Activated B cell treated with CpG ODN at 0.5 μM for 24 hours (primary cell): ENCODE measurements around the gene CPPED1. TPM values are rescaled to one million over a fixed set of nuclear protein-coding genes. Genes with fewer than 3 reads are reported as not detected.

Source experiments
- ATAC-seq: fragments of 200-7000 bp; cut with Tn5 transposase; one replicate; pipeline ENCODE4 v1.10.0; 2021; ENCODE audit warnings: low read depth, mild to moderate bottlenecking, moderate library complexity
- CTCF ChIA-PET: fragments of 350-600 bp; sonication (Branson Sonifier 250); formaldehyde crosslinking; loops from one replicate; lab custom pipeline; 2021; ENCODE audit warnings: antibody characterized with exemption; lab: Charles Lee
- POLR2A ChIA-PET: fragments of 350-600 bp; sonication (Branson Sonifier 250); formaldehyde crosslinking; loops from one replicate; lab custom pipeline; 2021; ENCODE audit warnings: antibody characterized with exemption; lab: Charles Lee
- DNase-seq: peaks from one replicate; pipeline ENCODE4 v3.0.0; 2022
- H3K27ac Mint-ChIP-seq: one replicate; pipeline ENCODE4 v1.8.0; 2020; ENCODE audit warnings: mixed read lengths
- H3K27me3 Mint-ChIP-seq: one replicate; pipeline ENCODE4 v1.8.0; 2021; ENCODE audit warnings: mixed read lengths
- H3K36me3 Mint-ChIP-seq: one replicate; pipeline ENCODE4 v1.8.0; 2021; ENCODE audit warnings: low read depth, mixed read lengths
- H3K4me1 Mint-ChIP-seq: one replicate; pipeline ENCODE4 v1.8.0; 2021; ENCODE audit warnings: mixed read lengths
- H3K4me3 Mint-ChIP-seq: one replicate; pipeline ENCODE4 v1.8.0; 2020; ENCODE audit warnings: mild to moderate bottlenecking, mixed read lengths
- H3K9me3 Mint-ChIP-seq: one replicate; pipeline ENCODE4 v1.8.0; 2020; ENCODE audit warnings: mixed read lengths
- CTCF ChIP-seq: fragments of 200-600 bp; IDR thresholded peaks from one replicate; pipeline ENCODE4 v1.8.0; 2022; ENCODE audit warnings: antibody characterized with exemption, mild to moderate bottlenecking
- intact Hi-C: fragments of 100-400 bp; cut with micrococcal nuclease; formaldehyde crosslinking; loops from one replicate; pipeline ENCODE4 v1.15.1; 2024
- total RNA-seq: library from RNA; stranded (reverse); gene quantifications from 2 replicates; pipeline ENCODE4 v1.2.3, GENCODE V29; 2022

Gene CPPED1
- total RNA-seq, 1 donor from 2014 or later = 14.1 TPM

DNA sequence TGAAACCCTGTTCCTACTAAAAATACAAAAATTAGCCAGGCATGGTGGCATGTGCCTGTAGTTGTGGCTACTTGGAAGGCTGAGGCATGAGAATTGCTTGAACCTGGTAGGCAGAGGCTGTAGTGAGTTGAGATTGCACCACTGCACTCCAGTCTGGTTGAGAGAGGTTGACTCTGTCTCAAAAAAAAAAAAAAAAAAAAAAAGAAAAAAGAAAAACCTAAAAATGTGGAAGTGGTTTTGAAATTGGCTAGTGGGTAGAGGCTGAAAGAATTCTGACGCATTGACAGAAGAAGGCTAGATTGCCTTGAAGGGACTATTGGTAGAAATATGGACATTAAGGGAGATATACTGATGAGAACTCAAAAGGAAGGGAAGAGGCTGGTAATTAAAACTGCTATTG is 33.6 kb upstream of the CPPED1 start:
- H3K4me1 Mint-ChIP-seq = no peaks in the 10 kb centered on the region
- no peak overlapping the region for H3K27ac Mint-ChIP-seq
- peaks cover 17% of the 10 kb centered on the region for H3K27me3 Mint-ChIP-seq
- H3K4me3 Mint-ChIP-seq = no peak overlapping the region
- intact Hi-C loops = no loop called here
- no peaks in the 10 kb centered on the region for H3K36me3 Mint-ChIP-seq
- no peak for ATAC-seq
- POLR2A ChIA-PET = no interaction called here
- TF ChIP-seq CTCF = no peak
- peaks cover 3% of the 10 kb centered on the region for H3K9me3 Mint-ChIP-seq
- DNase-seq = no peak
- CTCF ChIA-PET = no interaction called here

DNA sequence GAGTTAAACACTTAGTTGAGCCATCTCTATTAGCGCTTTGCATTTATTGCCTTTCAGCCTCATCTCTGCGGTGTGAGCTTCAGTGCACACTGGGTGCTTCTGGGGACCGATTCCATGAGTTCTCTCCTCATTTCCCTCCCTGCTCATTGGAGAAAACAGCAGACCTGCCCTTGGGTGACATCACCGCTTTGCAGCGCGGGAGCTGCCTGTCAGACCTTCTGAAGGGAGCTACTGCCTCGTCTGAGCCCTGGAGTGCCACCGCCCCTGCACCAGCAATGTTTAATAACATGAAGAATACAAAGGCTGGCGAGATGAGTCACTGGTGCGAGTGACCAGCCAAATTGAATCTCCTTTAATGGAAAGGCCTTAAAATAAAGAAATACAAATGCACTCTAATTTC is 30.2 kb upstream of the CPPED1 start:
- TF ChIP-seq CTCF = no peak
- POLR2A ChIA-PET = no interaction called here

GRCh38 chr16:12829096-12829888 is 25.6 kb upstream of the CPPED1 start:
- CTCF ChIA-PET = no interaction called here
- intact Hi-C loops = no loop called here
- ATAC-seq (no peak), DNase-seq (no peak)
- H3K36me3 Mint-ChIP-seq = no peaks in the 10 kb centered on the region
- POLR2A ChIA-PET = no interaction called here
- H3K9me3 Mint-ChIP-seq = no peaks in the 10 kb centered on the region
- H3K4me1 Mint-ChIP-seq = no peaks in the 10 kb centered on the region
- no peak overlapping the region for H3K27ac Mint-ChIP-seq
- no peak overlapping the region for H3K4me3 Mint-ChIP-seq
- peaks cover 20% of the 10 kb centered on the region for H3K27me3 Mint-ChIP-seq
- TF ChIP-seq CTCF = no peak

More for the DNA sequence above, 30.2 kb upstream of the CPPED1 start:
- Mint-ChIP-seq H3K9me3 (peaks cover 3% of the 10 kb centered on the region), H3K27me3 (peaks cover 16% of the 10 kb centered on the region), H3K27ac (no peak overlapping the region), H3K4me3 (no peak overlapping the region), H3K4me1 (no peaks in the 10 kb centered on the region), H3K36me3 (no peaks in the 10 kb centered on the region)
- ATAC-seq = no peak
- intact Hi-C loops = no loop called here
- DNase-seq = no peak
- CTCF ChIA-PET = no interaction called here

GRCh38 chr16:12828206-12828605 is 24.5 kb upstream of the CPPED1 start:
- no peak for DNase-seq
- Mint-ChIP-seq H3K4me3 (no peak overlapping the region), H3K9me3 (no peaks in the 10 kb centered on the region), H3K27me3 (peaks cover 16% of the 10 kb centered on the region), H3K4me1 (no peaks in the 10 kb centered on the region), H3K27ac (no peak overlapping the region), H3K36me3 (no peaks in the 10 kb centered on the region)
- CTCF ChIA-PET = no interaction called here
- no peak for TF ChIP-seq CTCF
- no peak for ATAC-seq
- POLR2A ChIA-PET = no interaction called here
- intact Hi-C loops = no loop called here

DNA sequence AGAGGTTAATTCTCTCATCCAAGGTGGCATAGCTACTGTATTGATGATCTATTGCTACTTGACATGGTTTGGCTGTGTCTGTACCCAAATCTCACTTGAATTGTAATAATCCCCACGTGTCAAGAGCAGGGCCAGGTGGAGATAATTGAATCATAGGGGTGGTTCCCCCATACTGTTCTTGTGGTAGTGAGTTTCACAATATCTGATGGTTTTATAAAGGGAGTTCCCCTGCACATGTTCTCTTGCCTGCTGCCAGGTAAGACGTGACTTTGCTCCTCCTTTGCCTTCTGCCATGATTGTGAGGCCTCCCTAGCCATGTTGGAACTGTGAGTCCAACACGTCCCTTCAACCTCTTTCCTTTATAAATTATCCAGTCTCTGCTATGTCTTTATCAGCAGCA is 22.9 kb upstream of the CPPED1 start:
- ChIA-PET POLR2A (no interaction called here), CTCF (no interaction called here)
- H3K27ac Mint-ChIP-seq = no peak overlapping the region
- intact Hi-C loops = no loop called here
- no peak for TF ChIP-seq CTCF
- DNase-seq = no peak
- no peak overlapping the region for H3K4me3 Mint-ChIP-seq
- no peaks in the 10 kb centered on the region for H3K9me3 Mint-ChIP-seq
- peaks cover 15% of the 10 kb centered on the region for H3K27me3 Mint-ChIP-seq
- no peaks in the 10 kb centered on the region for H3K4me1 Mint-ChIP-seq
- no peaks in the 10 kb centered on the region for H3K36me3 Mint-ChIP-seq
- ATAC-seq = no peak
